SU-DHL-6 (cell line): ENCODE results near the gene TBC1D21.

Experiments
- H2AFZ ChIP-seq: fragments of 200-600 bp; sonication (generic); 2 replicates; pipeline ENCODE4 v1.6.1; 2014; ENCODE audit warnings: low read depth, mild to moderate bottlenecking, moderate library complexity, mixed read lengths, antibody characterized with exemption, low read length; ENCODE audit not compliant: severe bottlenecking
- H3F3A ChIP-seq: fragments of 200-600 bp; shearing (Covaris generic); 2 replicates; pipeline ENCODE4 v1.6.0; 2016; ENCODE audit warnings: antibody characterized with exemption, mild to moderate bottlenecking; ENCODE audit not compliant: insufficient read depth
- H3K27ac ChIP-seq: fragments of 200-600 bp; sonication (generic); 2 replicates; pipeline ENCODE4 v1.5.1; 2016; ENCODE audit warnings: low read depth, mild to moderate bottlenecking, low read length, moderate library complexity, mixed read lengths
- H3K27me3 ChIP-seq: fragments of 200-600 bp; sonication (generic), shearing (Covaris generic); 2 replicates; pipeline ENCODE4 v1.6.0; 2014; ENCODE audit warnings: mild to moderate bottlenecking, low read length
- H3K36me3 ChIP-seq: fragments of 200-600 bp; sonication (generic); 2 replicates; pipeline ENCODE4 v1.6.1; 2014; ENCODE audit warnings: mild to moderate bottlenecking, low read length, mixed read lengths
- H3K4me2 ChIP-seq: fragments of 300-600, 200-600 bp; shearing (Covaris generic), sonication (generic); 2 replicates; pipeline ENCODE4 v1.6.0; 2014; ENCODE audit warnings: low read length, low read depth, mild to moderate bottlenecking; ENCODE audit not compliant: poor library complexity, severe bottlenecking
- H3K4me3 ChIP-seq: fragments of 200-600 bp; sonication (generic); 2 replicates; pipeline ENCODE4 v1.5.1; 2014; ENCODE audit warnings: antibody characterized with exemption, low read length, mild to moderate bottlenecking, mixed read lengths; ENCODE audit not compliant: insufficient read depth, poor library complexity, severe bottlenecking
- H3K79me2 ChIP-seq: fragments of 200-600 bp; sonication (generic); 2 replicates; pipeline ENCODE4 v1.6.1; 2014; ENCODE audit warnings: mild to moderate bottlenecking, low read length, moderate library complexity; ENCODE audit not compliant: insufficient read depth
- H3K9ac ChIP-seq: fragments of 200-600 bp; sonication (generic); 2 replicates; pipeline ENCODE4 v1.7.0; 2014; ENCODE audit warnings: mild to moderate bottlenecking, low read length
- H3K9me2 ChIP-seq: fragments of 200-600 bp; sonication (generic); replicated peaks from 2 replicates; pipeline ENCODE4 v1.6.1; 2014; ENCODE audit warnings: low read length; ENCODE audit not compliant: insufficient read depth
- H3K9me3 ChIP-seq: fragments of 200-600 bp; sonication (generic); 2 replicates; pipeline ENCODE4 v1.6.1; 2014; ENCODE audit warnings: low read length, mixed read lengths; ENCODE audit not compliant: insufficient read depth
- H4K20me1 ChIP-seq: fragments of 200-600 bp; sonication (generic); 2 replicates; pipeline ENCODE4 v1.6.1; 2014; ENCODE audit warnings: low read depth, mild to moderate bottlenecking, antibody characterized with exemption, low read length, moderate library complexity, mixed read lengths
- EZH2phosphoT487 ChIP-seq: fragments of 200-600 bp; sonication (generic), shearing (Covaris generic); conservative IDR thresholded peaks from 2 replicates; pipeline ENCODE4 v1.6.1; 2018; ENCODE audit warnings: mild to moderate bottlenecking, antibody characterized with exemption, low read length, moderate library complexity, mixed read lengths
- TF ChIP-seq, protein P1 (sequence below): fragments of 200-600 bp; sonication (generic); IDR thresholded peaks from one replicate; pipeline ENCODE4 v1.5.1; 2017; ENCODE audit warnings: antibody characterized with exemption, mild to moderate bottlenecking, low read length, moderate library complexity; ENCODE audit not compliant: insufficient read depth, poor library complexity, severe bottlenecking

TBC1D21 gene

DNA sequence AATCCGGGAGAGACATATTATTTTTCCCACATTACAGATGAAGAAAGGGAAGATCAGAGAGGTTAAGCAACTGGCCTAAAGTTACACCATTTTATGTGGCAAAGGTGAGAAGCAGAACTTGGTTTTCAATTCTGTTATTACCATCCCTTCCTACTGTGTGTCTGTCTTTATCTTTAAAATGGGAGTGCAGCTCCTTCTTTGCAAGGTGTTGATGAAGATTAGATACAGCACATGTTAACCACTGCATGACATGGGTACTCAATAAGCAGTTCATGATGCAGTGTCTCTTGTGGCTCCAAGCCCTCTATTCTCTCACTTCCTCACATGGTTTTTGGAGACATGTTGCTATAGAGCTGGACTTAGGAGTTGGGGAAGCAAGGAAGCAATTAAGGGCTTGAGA lies 23.1 kb upstream of the TBC1D21 start:
- H3K27me3 ChIP-seq: no peaks in the 10 kb centered on the region
- H3K4me2 ChIP-seq: no peak overlapping the region
- no peak overlapping the region for H3K27ac ChIP-seq

DNA sequence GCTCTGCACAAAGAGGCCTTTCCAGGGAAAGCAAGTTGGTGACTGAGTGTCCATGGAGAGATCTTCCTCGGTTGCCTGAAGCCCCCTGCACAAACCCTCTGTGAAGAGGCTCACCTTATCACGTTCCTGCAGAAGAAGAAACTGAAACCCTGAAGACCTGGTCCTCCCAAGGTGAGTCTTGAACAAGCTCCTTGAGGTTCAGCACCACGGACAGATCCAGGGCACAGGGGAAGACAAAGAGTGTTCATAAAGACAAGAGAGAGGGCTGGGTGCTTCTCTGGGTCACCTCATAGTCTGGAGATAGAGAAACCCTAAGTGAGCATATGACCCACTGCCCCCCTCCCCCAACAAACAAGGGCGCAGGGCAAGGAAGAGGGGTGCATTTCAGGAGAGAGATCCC lies 21.7 kb upstream of the TBC1D21 start:
- Histone ChIP-seq H2AFZ (no peak overlapping the region), H3K9ac (no peak overlapping the region), H4K20me1 (no peaks in the 10 kb centered on the region), H3F3A (no peaks in the 10 kb centered on the region), H3K79me2 (no peaks in the 10 kb centered on the region), H3K9me3 (no peaks in the 10 kb centered on the region), H3K9me2 (no peaks in the 10 kb centered on the region), H3K27me3 (no peaks in the 10 kb centered on the region; the same call in 1 of the 2 replicates), H3K4me2 (no peak overlapping the region), H3K4me3 (no peak overlapping the region), H3K27ac (no peak overlapping the region), H3K36me3 (no peaks in the 10 kb centered on the region)
- TF ChIP-seq, protein P1, sequence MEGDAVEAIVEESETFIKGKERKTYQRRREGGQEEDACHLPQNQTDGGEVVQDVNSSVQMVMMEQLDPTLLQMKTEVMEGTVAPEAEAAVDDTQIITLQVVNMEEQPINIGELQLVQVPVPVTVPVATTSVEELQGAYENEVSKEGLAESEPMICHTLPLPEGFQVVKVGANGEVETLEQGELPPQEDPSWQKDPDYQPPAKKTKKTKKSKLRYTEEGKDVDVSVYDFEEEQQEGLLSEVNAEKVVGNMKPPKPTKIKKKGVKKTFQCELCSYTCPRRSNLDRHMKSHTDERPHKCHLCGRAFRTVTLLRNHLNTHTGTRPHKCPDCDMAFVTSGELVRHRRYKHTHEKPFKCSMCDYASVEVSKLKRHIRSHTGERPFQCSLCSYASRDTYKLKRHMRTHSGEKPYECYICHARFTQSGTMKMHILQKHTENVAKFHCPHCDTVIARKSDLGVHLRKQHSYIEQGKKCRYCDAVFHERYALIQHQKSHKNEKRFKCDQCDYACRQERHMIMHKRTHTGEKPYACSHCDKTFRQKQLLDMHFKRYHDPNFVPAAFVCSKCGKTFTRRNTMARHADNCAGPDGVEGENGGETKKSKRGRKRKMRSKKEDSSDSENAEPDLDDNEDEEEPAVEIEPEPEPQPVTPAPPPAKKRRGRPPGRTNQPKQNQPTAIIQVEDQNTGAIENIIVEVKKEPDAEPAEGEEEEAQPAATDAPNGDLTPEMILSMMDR: no peak
- no peak for TF ChIP-seq EZH2phosphoT487

More for the DNA sequence above, 23.1 kb upstream of the TBC1D21 start:
- Histone ChIP-seq H4K20me1 (no peaks in the 10 kb centered on the region), H3F3A (no peaks in the 10 kb centered on the region), H3K9me3 (no peaks in the 10 kb centered on the region), H3K9ac (no peak overlapping the region), H3K9me2 (no peaks in the 10 kb centered on the region), H3K4me3 (no peak overlapping the region), H3K36me3 (no peaks in the 10 kb centered on the region), H3K79me2 (no peaks in the 10 kb centered on the region), H2AFZ (no peak overlapping the region)
- TF ChIP-seq, protein P1: no peak
- TF ChIP-seq EZH2phosphoT487: no peak

DNA sequence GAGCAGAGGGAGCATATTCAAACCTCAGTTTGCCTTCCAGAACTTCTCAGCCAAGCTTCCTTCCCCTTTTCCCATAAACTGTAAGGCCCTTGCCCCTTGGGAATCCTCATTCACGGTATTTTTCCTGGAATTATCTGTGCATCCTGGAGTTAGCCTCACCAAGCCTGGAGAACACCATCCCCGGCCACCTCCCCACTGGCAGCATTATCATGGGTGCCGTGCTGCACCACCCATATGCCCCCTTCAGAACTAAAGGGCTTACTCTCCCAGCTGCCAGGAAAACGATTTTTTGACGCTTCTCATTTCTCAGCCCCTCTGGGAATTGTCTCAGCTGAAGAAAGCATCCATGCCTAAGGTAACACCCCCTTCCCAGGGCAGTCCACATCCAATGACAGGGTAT lies 20.9 kb upstream of the TBC1D21 start:
- no peak for TF ChIP-seq EZH2phosphoT487
- TF ChIP-seq, protein P1: no peak
- no peaks in the 10 kb centered on the region for H4K20me1 ChIP-seq
- H3K27ac ChIP-seq: no peak overlapping the region
- no peaks in the 10 kb centered on the region; the same call in 1 of the 2 replicates for H3K27me3 ChIP-seq
- no peaks in the 10 kb centered on the region for H3K9me2 ChIP-seq
- no peak overlapping the region for H3K9ac ChIP-seq
- no peak overlapping the region for H3K4me3 ChIP-seq
- no peak overlapping the region for H2AFZ ChIP-seq
- no peaks in the 10 kb centered on the region for H3K36me3 ChIP-seq
- no peak overlapping the region for H3K4me2 ChIP-seq
- no peaks in the 10 kb centered on the region for H3F3A ChIP-seq
- no peaks in the 10 kb centered on the region for H3K9me3 ChIP-seq
- H3K79me2 ChIP-seq: no peaks in the 10 kb centered on the region
